K562 (cell line): Measurements from ENCODE around the gene PPP1R16B. TPM values are rescaled to one million over a fixed set of nuclear protein-coding genes. Genes with fewer than 3 reads are reported as not detected.

Source experiments
- ATAC-seq: fragments of 200-7000 bp; cut with Tn5 transposase; 3 replicates; pipeline ENCODE4 v1.9.1; 2020; ENCODE audit warnings: moderate library complexity
- BruUV-seq: library from RNA; stranded (reverse); fragments of 400-500 nt; replicated peaks from 2 replicates; lab custom pipeline; 2021; lab: Mats Ljungman, UMichigan
- CTCF ChIA-PET: fragments of 300-600 bp; formaldehyde crosslinking; extraction: SDS; loops from one replicate; lab custom pipeline; 2021; ENCODE audit warnings: low intra/inter-chr PET ratio; lab: Yijun Ruan, JAX
- POLR2A ChIA-PET: fragments of 300-600, 350-650 bp; sonication (Branson Sonifier 250); formaldehyde crosslinking; extraction: SDS; loops from one replicate; lab custom pipeline; 2021; ENCODE audit warnings: antibody characterized with exemption, inconsistent platforms; lab: Yijun Ruan, JAX
- DNase-seq, 4 experiments: peaks; one replicate each; pipeline versions ENCODE4 v3.0.0 to v3.0.0-alpha.2; 2011 to 2018; ENCODE audit warnings: low spot score in 3 of 4, mixed read lengths in 3 of 4; ENCODE audit errors: extremely low read depth in 1 of 4
- FAIRE-seq: peaks from 2 replicates; lab custom pipeline; 2011; peaks lifted over from hg19 to GRCh38; lab: Jason Lieb, UNC
- H2AFZ ChIP-seq: 2 replicates; pipeline ENCODE4 v1.6.0; 2011; ENCODE audit warnings: low read depth, low read length, control low read depth, inconsistent platforms
- H3K27ac ChIP-seq: fragments of 200-600 bp; 3 replicates; pipeline ENCODE4 v1.8.0; 2011; ENCODE audit warnings: low read depth, mild to moderate bottlenecking, control low read depth, inconsistent platforms, low read length, moderate library complexity, mixed read lengths; ENCODE audit errors: extremely low read depth
- H3K27me3 ChIP-seq, 2 experiments: fragments of 300-600 bp in 1 of 2; 2 replicates in 1 of 2; 3 replicates in 1 of 2; pipeline versions ENCODE4 v1.6.0 to v1.8.0; 2011; ENCODE audit warnings: inconsistent platforms in 2 of 2, low read length in 2 of 2, mild to moderate bottlenecking in 1 of 2, mixed read lengths in 1 of 2, moderate library complexity in 1 of 2; ENCODE audit not compliant: control insufficient read depth in 2 of 2, insufficient read depth in 2 of 2
- H3K36me3 ChIP-seq: fragments of 300-600 bp; 3 replicates; pipeline ENCODE4 v1.8.0; 2011; ENCODE audit warnings: mild to moderate bottlenecking, low read length, inconsistent platforms; ENCODE audit not compliant: control insufficient read depth, insufficient read depth
- H3K4me1 ChIP-seq, 2 experiments: fragments of 200-600 bp in 1 of 2; replicated peaks in 1 of 2; 2 replicates in 1 of 2; 3 replicates in 1 of 2; pipeline versions ENCODE4 v1.5.1 to v1.8.0; 2011; ENCODE audit warnings: inconsistent platforms in 2 of 2, low read length in 2 of 2, mild to moderate bottlenecking in 1 of 2, mixed read lengths in 1 of 2, moderate library complexity in 1 of 2; ENCODE audit not compliant: control insufficient read depth in 2 of 2, insufficient read depth in 2 of 2
- H3K4me2 ChIP-seq: 2 replicates; pipeline ENCODE4 v1.6.1; 2011; ENCODE audit warnings: low read length, control low read depth, inconsistent platforms, mixed read lengths; ENCODE audit not compliant: insufficient read depth
- H3K4me3 ChIP-seq: fragments of 200-600 bp; sonication (generic), shearing (Covaris generic); 2 replicates; pipeline ENCODE4 v1.5.1; 2016; ENCODE audit warnings: control low read depth, inconsistent platforms
- H3K79me2 ChIP-seq: fragments of 200-600 bp; 3 replicates; pipeline ENCODE4 v1.8.0; 2011; ENCODE audit warnings: low read length, inconsistent platforms; ENCODE audit not compliant: control insufficient read depth, insufficient read depth
- H3K9ac ChIP-seq, 2 experiments: 2 replicates each; pipeline versions ENCODE4 v1.6.0 to v1.6.1; 2011; ENCODE audit warnings: low read depth in 2 of 2, low read length in 2 of 2, control low read depth in 1 of 2, inconsistent platforms in 1 of 2, mild to moderate bottlenecking in 1 of 2, mixed read lengths in 1 of 2; ENCODE audit not compliant: insufficient read depth in 1 of 2
- H3K9me1 ChIP-seq: one replicate; pipeline ENCODE4 v1.6.0; 2011; ENCODE audit warnings: inconsistent platforms, mild to moderate bottlenecking, low read length, moderate library complexity; ENCODE audit not compliant: control insufficient read depth, insufficient read depth
- H3K9me3 ChIP-seq: replicated peaks from 2 replicates; pipeline ENCODE4 v1.5.1; 2011; ENCODE audit warnings: low read depth, low read length, inconsistent platforms; ENCODE audit not compliant: control insufficient read depth, insufficient read depth
- H4K20me1 ChIP-seq: replicated peaks from 2 replicates; pipeline ENCODE4 v1.6.1; 2011; ENCODE audit warnings: low read length, inconsistent platforms, mixed read lengths; ENCODE audit not compliant: control insufficient read depth, insufficient read depth
- CBX5 ChIP-seq: IDR thresholded peaks from 2 replicates; pipeline ENCODE4 v1.6.1; 2014; ENCODE audit warnings: low read depth, borderline replicate concordance
- CC2D1A ChIP-seq: fragments of 450-650 bp; IDR thresholded peaks from 2 replicates; pipeline ENCODE4 v1.6.1; 2017; ENCODE audit warnings: mild to moderate bottlenecking
- ELK3 ChIP-seq: fragments of 450-650 bp; formaldehyde crosslinking; IDR thresholded peaks from 2 replicates; pipeline ENCODE4 v1.4.0; 2020; ENCODE audit warnings: mild to moderate bottlenecking
- ESRRB ChIP-seq: fragments of 250-450 bp; sonication (Bioruptor Pico); IDR thresholded peaks from 2 replicates; pipeline ENCODE4 v1.5.0; 2020; ENCODE audit warnings: mild to moderate bottlenecking, moderate library complexity, borderline replicate concordance
- FOXJ3 ChIP-seq: sonication (generic); formaldehyde crosslinking; IDR thresholded peaks from 2 replicates; pipeline ENCODE4 v1.4.0; 2020; ENCODE audit warnings: mild to moderate bottlenecking, missing genetic modification reagents
- HDAC2 ChIP-seq: fragments of 450-650 bp; IDR thresholded peaks from 2 replicates; pipeline ENCODE4 v1.6.1; 2016; ENCODE audit warnings: mild to moderate bottlenecking
- MTA1 ChIP-seq: fragments of 450-650 bp; IDR thresholded peaks from 2 replicates; pipeline ENCODE4 v1.6.1; 2017; ENCODE audit warnings: borderline replicate concordance
- NFXL1 ChIP-seq: fragments of 450-650 bp; formaldehyde crosslinking; IDR thresholded peaks from 2 replicates; pipeline ENCODE4 v1.4.0; 2021; ENCODE audit warnings: mild to moderate bottlenecking
- NKRF ChIP-seq: fragments of 450-650 bp; IDR thresholded peaks from 2 replicates; pipeline ENCODE4 v1.6.1; 2016; ENCODE audit warnings: borderline replicate concordance
- RBM39 ChIP-seq: fragments of 200-400 bp; formaldehyde crosslinking; optimal IDR thresholded peaks from 2 replicates; pipeline ENCODE3; 2018; ENCODE audit warnings: low read depth, low read length
- THRAP3 ChIP-seq: fragments of 450-650 bp; IDR thresholded peaks from 2 replicates; pipeline ENCODE4 v1.6.1; 2016; ENCODE audit warnings: mild to moderate bottlenecking, inconsistent platforms, borderline replicate concordance
- USF1 ChIP-seq: sonication (generic); formaldehyde crosslinking; IDR thresholded peaks from 2 replicates; pipeline ENCODE4 v1.9.0; 2022; ENCODE audit warnings: mild to moderate bottlenecking, missing genetic modification reagents
- ZBTB9 ChIP-seq: fragments of 450-650 bp; formaldehyde crosslinking; IDR thresholded peaks from 2 replicates; pipeline ENCODE4 v1.4.0; 2020; ENCODE audit warnings: mild to moderate bottlenecking, moderate library complexity
- ZFP36 ChIP-seq: fragments of 150-350 bp; IDR thresholded peaks from 2 replicates; pipeline ENCODE4 v1.6.1; 2018; ENCODE audit warnings: low read length, low read depth; ENCODE audit not compliant: partially characterized antibody
- ZNF121 ChIP-seq: sonication (generic); formaldehyde crosslinking; conservative IDR thresholded peaks from 2 replicates; pipeline ENCODE4 v1.8.0; 2022; ENCODE audit warnings: missing genetic modification reagents
- ZNF3 ChIP-seq: fragments of 250-450 bp; sonication (Bioruptor Pico); IDR thresholded peaks from 2 replicates; pipeline ENCODE4 v1.5.0; 2021; ENCODE audit warnings: mild to moderate bottlenecking, moderate library complexity
- ZNF707 ChIP-seq: fragments of 250-450 bp; sonication (Bioruptor Pico); conservative IDR thresholded peaks from 2 replicates; pipeline ENCODE4 v1.8.0; 2022; ENCODE audit warnings: inconsistent platforms, mild to moderate bottlenecking, moderate library complexity
- ZNF79 ChIP-seq: fragments of 250-450 bp; sonication (Bioruptor Pico); IDR thresholded peaks from 2 replicates; pipeline ENCODE4 v1.4.0; 2020; ENCODE audit warnings: low read depth, mild to moderate bottlenecking, moderate library complexity
- WGBS: fragments of 100-300 bp; shearing (Covaris generic); methylation state at CpG from one replicate; pipeline ENCODE4 v1.1.6; 2016; ENCODE audit warnings: low coverage, mixed read lengths; ENCODE audit not compliant: insufficient coverage; ENCODE audit errors: missing lambda C conversion rate; 5-methylcytosine and 5-hydroxymethylcytosine counted together
- in situ Hi-C: fragments of 300-500 bp; cut with MboI; formaldehyde crosslinking; loops from 4 replicates; pipeline ENCODE4 v1.15.0; 2018; ENCODE audit warnings: inconsistent platforms, mixed read lengths
- intact Hi-C: fragments of 100-400 bp; cut with micrococcal nuclease; formaldehyde crosslinking; loops from 2 replicates; pipeline ENCODE4 v1.14.2; 2022
- polyA plus RNA-seq, 8 experiments: library from polyadenylated mRNA; depleted of rRNA in 4 of 8; stranded (reverse) in 5 of 8; unstranded in 3 of 8; fragments of >200 nt; fragmentation: Nextera tagmentation in 2 of 8; fragmentation: Illumina TruSeq in 1 of 8; extraction: Ambion mirVana in 2 of 8; extraction: Trizol in 1 of 8; gene quantifications; 2 replicates each; pipeline versions ENCODE4 v1.2.1 to v1.2.3, GENCODE V29; 2011 to 2014; ENCODE audit warnings: inconsistent platforms in 1 of 8, missing spikeins in 1 of 8
- total RNA-seq, 7 experiments: library from RNA; depleted of rRNA in 6 of 7; stranded (reverse); fragments of >200 nt in 6 of 7; fragmentation: Illumina TruSeq in 2 of 7; extraction: Trizol in 2 of 7; gene quantifications; 2 replicates each; pipeline versions ENCODE4 v1.2.1 to v1.2.3, GENCODE V29; 2011 to 2021; ENCODE audit warnings: low replicate concordance in 1 of 7

PPP1R16B gene
- total and polyA plus RNA-seq, 9 of the 15 experiments (the other 6 are each of a cell fraction or from before 2014, with no cell fraction given), result 1.5 to 11.5 (median 6.8) TPM

- ATAC-seq, result no peak
- no TSS peak for BruUV-seq
Measured at GRCh38 chr20:38968090-38968489, 162.6 kb downstream of the PPP1R16B start.

More at GRCh38 chr20:38968090-38968489, 162.6 kb downstream of the PPP1R16B start:
- Histone ChIP-seq H2AFZ (no peak overlapping the region), H3K9me1 (no peaks in the 10 kb centered on the region), H3K9me3 (no peaks in the 10 kb centered on the region), H3K9ac (no peak overlapping the region; a peak in 1 of 4 replicates), H3K4me1 (peaks cover 4 to 11% of the 10 kb centered on the region in 2 experiments; a peak in 3 of 5 replicates), H3K4me3 (no peak overlapping the region), H3K4me2 (no peak overlapping the region), H3K27me3 (no peaks in the 10 kb centered on the region), H4K20me1 (no peaks in the 10 kb centered on the region), H3K79me2 (peaks cover 51% of the 10 kb centered on the region), H3K27ac (no peak overlapping the region), H3K36me3 (peaks cover 69% of the 10 kb centered on the region)
- DNase-seq (no peak), FAIRE-seq (no peak)
- POLR2A ChIA-PET, result interaction anchor here (1.4 kb wide), 1 partner anchor 11 kb away, joined by 5 read pairs; no protein-coding TSS in a partner anchor
- intact Hi-C loops (no loop called here), in situ Hi-C loops (no loop called here)
- CTCF ChIA-PET, result no interaction called here
- TF ChIP-seq RBM39, result no peak
- TF ChIP-seq THRAP3, result no peak
- no peak for TF ChIP-seq USF1
- TF ChIP-seq ELK3 (CRISPR knock-in tag), result no peak
- no peak for TF ChIP-seq NFXL1 (CRISPR knock-in tag)
- TF ChIP-seq ZNF3 (CRISPR knock-in tag), result no peak
- TF ChIP-seq ZBTB9, result no peak
- no peak for TF ChIP-seq ZNF121 (CRISPR knock-in tag)
- no peak for TF ChIP-seq ZNF79
- TF ChIP-seq FOXJ3, result no peak
- no peak for TF ChIP-seq MTA1
- TF ChIP-seq ESRRB (CRISPR knock-in tag), result no peak
- TF ChIP-seq CC2D1A, result no peak
- TF ChIP-seq ZFP36, result no peak
- no peak for TF ChIP-seq NKRF
- no peak for TF ChIP-seq HDAC2
- TF ChIP-seq ZNF707, result no peak
- TF ChIP-seq CBX5, result no peak
- 95% methylated on average over 6 of the region's 6 CpGs for WGBS
